WTC11 (cell line): ENCODE results near the gene SETD3. TPM values are rescaled to one million over a fixed set of nuclear protein-coding genes. Genes with fewer than 3 reads are reported as not detected.
A peak's percentile ranks its signal among the peaks of the same experiment; 100 is the strongest.

ENCODE experiments used
- ATAC-seq: fragments of 200-7000 bp; cut with Tn5 transposase; 2 replicates; pipeline ENCODE4 v1.10.0; 2021; ENCODE audit warnings: mild to moderate bottlenecking, moderate library complexity
- CTCF ChIA-PET: fragments of 300-600 bp; sonication (Branson Sonifier 250); formaldehyde crosslinking; loops from one replicate; lab custom pipeline; 2021; ENCODE audit warnings: antibody characterized with exemption; lab: Charles Lee
- POLR2A ChIA-PET: fragments of 350-600 bp; sonication (Branson Sonifier 250); formaldehyde crosslinking; loops from one replicate; lab custom pipeline; 2021; ENCODE audit warnings: antibody characterized with exemption; lab: Charles Lee
- DNase-seq: peaks from one replicate; pipeline ENCODE4 v3.0.0; 2021; ENCODE audit warnings: low spot score
- H3K27ac Mint-ChIP-seq: 2 replicates; pipeline ENCODE4 v1.8.0; 2021; ENCODE audit warnings: mixed read lengths
- H3K27me3 Mint-ChIP-seq: 2 replicates; pipeline ENCODE4 v1.8.0; 2021; ENCODE audit warnings: low read depth, mild to moderate bottlenecking, moderate library complexity, mixed read lengths
- H3K36me3 Mint-ChIP-seq: 2 replicates; pipeline ENCODE4 v1.8.0; 2021; ENCODE audit warnings: mixed read lengths
- H3K4me1 Mint-ChIP-seq: 2 replicates; pipeline ENCODE4 v1.8.0; 2022; ENCODE audit warnings: mixed read lengths
- H3K4me3 Mint-ChIP-seq: 2 replicates; pipeline ENCODE4 v1.8.0; 2021; ENCODE audit warnings: mild to moderate bottlenecking, moderate library complexity, mixed read lengths
- H3K9me3 Mint-ChIP-seq: 2 replicates; pipeline ENCODE4 v1.8.0; 2021; ENCODE audit warnings: mixed read lengths
- AR ChIP-seq: fragments of 250-450 bp; sonication (Bioruptor Pico); IDR thresholded peaks from 2 replicates; pipeline ENCODE4 v1.9.0; 2021; ENCODE audit warnings: mild to moderate bottlenecking
- ARID4B ChIP-seq: sonication (generic); formaldehyde crosslinking; IDR thresholded peaks from 2 replicates; pipeline ENCODE4 v1.8.0; 2023; ENCODE audit warnings: missing genetic modification reagents, mild to moderate bottlenecking, borderline replicate concordance
- FOXK1 ChIP-seq: sonication (generic); formaldehyde crosslinking; IDR thresholded peaks from 2 replicates; pipeline ENCODE4 v1.8.0; 2022; ENCODE audit warnings: mild to moderate bottlenecking, moderate library complexity, missing genetic modification reagents
- FOXP1 ChIP-seq: sonication (generic); formaldehyde crosslinking; IDR thresholded peaks from 2 replicates; pipeline ENCODE4 v1.8.0; 2022; ENCODE audit warnings: missing genetic modification reagents, mild to moderate bottlenecking, moderate library complexity, borderline replicate concordance
- IRF1 ChIP-seq: sonication (generic); formaldehyde crosslinking; IDR thresholded peaks from 2 replicates; pipeline ENCODE4 v1.8.0; 2023; ENCODE audit warnings: missing genetic modification reagents
- NFATC4 ChIP-seq: fragments of 250-450 bp; sonication (Bioruptor Pico); IDR thresholded peaks from 2 replicates; pipeline ENCODE4 v1.9.0; 2021; ENCODE audit warnings: mild to moderate bottlenecking
- NR1H2 ChIP-seq: sonication (generic); formaldehyde crosslinking; IDR thresholded peaks from 2 replicates; pipeline ENCODE4 v1.9.0; 2021; ENCODE audit warnings: mild to moderate bottlenecking, moderate library complexity, missing genetic modification reagents
- PRDM15 ChIP-seq: sonication (generic); formaldehyde crosslinking; IDR thresholded peaks from 2 replicates; pipeline ENCODE4 v1.8.0; 2022; ENCODE audit warnings: missing genetic modification reagents
- RELA ChIP-seq: sonication (generic); formaldehyde crosslinking; IDR thresholded peaks from 2 replicates; pipeline ENCODE4 v1.8.1; 2022; ENCODE audit warnings: missing genetic modification reagents, mild to moderate bottlenecking, borderline replicate concordance
- SOX15 ChIP-seq: fragments of 250-450 bp; sonication (Bioruptor Pico); IDR thresholded peaks from 2 replicates; pipeline ENCODE4 v1.9.0; 2021; ENCODE audit warnings: mild to moderate bottlenecking
- SP1 ChIP-seq: sonication (generic); formaldehyde crosslinking; conservative IDR thresholded peaks from 2 replicates; pipeline ENCODE4 v1.8.1; 2022; ENCODE audit warnings: missing genetic modification reagents
- TCF7 ChIP-seq: sonication (generic); formaldehyde crosslinking; IDR thresholded peaks from 2 replicates; pipeline ENCODE4 v1.8.0; 2022; ENCODE audit warnings: mild to moderate bottlenecking, low read depth, missing genetic modification reagents, moderate library complexity
- ZNF396 ChIP-seq: fragments of 250-450 bp; sonication (Bioruptor Pico); IDR thresholded peaks from 2 replicates; pipeline ENCODE4 v1.8.0; 2021; ENCODE audit warnings: mild to moderate bottlenecking, moderate library complexity, borderline replicate concordance
- ZNF416 ChIP-seq: fragments of 250-450 bp; sonication (Bioruptor Pico); IDR thresholded peaks from 2 replicates; pipeline ENCODE4 v1.9.0; 2021; ENCODE audit warnings: mild to moderate bottlenecking, inconsistent platforms
- ZSCAN18 ChIP-seq: fragments of 250-450 bp; sonication (Bioruptor Pico); IDR thresholded peaks from 2 replicates; pipeline ENCODE4 v2.1.2; 2022; ENCODE audit warnings: mild to moderate bottlenecking, moderate library complexity
- total RNA-seq: library from RNA; stranded (reverse); gene quantifications from 3 replicates; pipeline ENCODE4 v1.2.3, GENCODE V29; 2021
- TF ChIP-seq, protein P1 (sequence below): sonication (generic); formaldehyde crosslinking; IDR thresholded peaks from 2 replicates; pipeline ENCODE4 v1.8.1; 2022; ENCODE audit warnings: missing genetic modification reagents, borderline replicate concordance
- TF ChIP-seq, protein P2 (sequence below): sonication (generic); formaldehyde crosslinking; IDR thresholded peaks from 2 replicates; pipeline ENCODE4 v1.8.1; 2023; ENCODE audit warnings: mild to moderate bottlenecking, missing genetic modification reagents, borderline replicate concordance

The SETD3 gene
- total RNA-seq, 1 experiment from 2014 or later = 53.1 TPM

DNA sequence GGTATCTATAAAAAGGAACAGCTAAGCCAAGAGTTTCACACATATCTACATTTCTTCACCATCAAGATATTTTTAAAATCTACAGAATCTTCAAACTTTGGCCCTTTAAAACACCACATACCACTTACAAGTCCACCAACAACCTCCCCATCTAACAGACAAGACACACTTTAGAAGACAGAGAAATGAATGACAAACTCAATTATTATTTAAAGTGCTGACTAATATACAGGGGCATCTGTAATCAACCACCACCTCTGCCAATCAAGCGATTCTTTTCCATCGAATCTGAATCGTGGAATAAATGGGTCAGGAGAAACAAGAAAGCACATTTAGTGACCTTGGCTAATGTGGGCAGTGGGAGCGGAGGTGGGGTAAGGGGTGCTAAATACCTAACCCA is 7.7 kb downstream of the SETD3 start:
- CTCF ChIA-PET = interaction anchor here (1.1 to 1.2 kb wide), 2 partner anchors 11 to 33 kb away, joined by 3 to 4 read pairs; no protein-coding TSS in a partner anchor
- Mint-ChIP-seq H3K9me3 (no peaks in the 10 kb centered on the region), H3K27me3 (no peaks in the 10 kb centered on the region), H3K27ac (0 out of 2 replicates have a peak overlapping the region, but pooled peaks have one; percentile 46), H3K4me3 (no peak overlapping the region), H3K4me1 (peaks cover 39% of the 10 kb centered on the region), H3K36me3 (no peaks in the 10 kb centered on the region)
- no peak for DNase-seq
- POLR2A ChIA-PET = no interaction called here
- TF ChIP-seq, protein P1, sequence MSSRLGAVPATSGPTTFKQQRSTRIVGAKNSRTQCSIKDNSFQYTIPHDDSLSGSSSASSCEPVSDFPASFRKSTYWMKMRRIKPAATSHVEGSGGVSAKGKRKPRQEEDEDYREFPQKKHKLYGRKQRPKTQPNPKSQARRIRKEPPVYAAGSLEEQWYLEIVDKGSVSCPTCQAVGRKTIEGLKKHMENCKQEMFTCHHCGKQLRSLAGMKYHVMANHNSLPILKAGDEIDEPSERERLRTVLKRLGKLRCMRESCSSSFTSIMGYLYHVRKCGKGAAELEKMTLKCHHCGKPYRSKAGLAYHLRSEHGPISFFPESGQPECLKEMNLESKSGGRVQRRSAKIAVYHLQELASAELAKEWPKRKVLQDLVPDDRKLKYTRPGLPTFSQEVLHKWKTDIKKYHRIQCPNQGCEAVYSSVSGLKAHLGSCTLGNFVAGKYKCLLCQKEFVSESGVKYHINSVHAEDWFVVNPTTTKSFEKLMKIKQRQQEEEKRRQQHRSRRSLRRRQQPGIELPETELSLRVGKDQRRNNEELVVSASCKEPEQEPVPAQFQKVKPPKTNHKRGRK (CRISPR knock-in tag) = no peak
- TF ChIP-seq TCF7 (CRISPR knock-in tag) = no peak
- no peak for TF ChIP-seq NR1H2 (CRISPR knock-in tag)
- no peak for TF ChIP-seq NFATC4 (CRISPR knock-in tag)
- TF ChIP-seq SP1 (CRISPR knock-in tag) = no peak
- TF ChIP-seq PRDM15 = no peak
- no peak for TF ChIP-seq ARID4B (CRISPR knock-in tag)
- TF ChIP-seq FOXK1 (CRISPR knock-in tag) = no peak
- TF ChIP-seq IRF1 = no peak
- TF ChIP-seq RELA = no peak
- TF ChIP-seq, protein P2, sequence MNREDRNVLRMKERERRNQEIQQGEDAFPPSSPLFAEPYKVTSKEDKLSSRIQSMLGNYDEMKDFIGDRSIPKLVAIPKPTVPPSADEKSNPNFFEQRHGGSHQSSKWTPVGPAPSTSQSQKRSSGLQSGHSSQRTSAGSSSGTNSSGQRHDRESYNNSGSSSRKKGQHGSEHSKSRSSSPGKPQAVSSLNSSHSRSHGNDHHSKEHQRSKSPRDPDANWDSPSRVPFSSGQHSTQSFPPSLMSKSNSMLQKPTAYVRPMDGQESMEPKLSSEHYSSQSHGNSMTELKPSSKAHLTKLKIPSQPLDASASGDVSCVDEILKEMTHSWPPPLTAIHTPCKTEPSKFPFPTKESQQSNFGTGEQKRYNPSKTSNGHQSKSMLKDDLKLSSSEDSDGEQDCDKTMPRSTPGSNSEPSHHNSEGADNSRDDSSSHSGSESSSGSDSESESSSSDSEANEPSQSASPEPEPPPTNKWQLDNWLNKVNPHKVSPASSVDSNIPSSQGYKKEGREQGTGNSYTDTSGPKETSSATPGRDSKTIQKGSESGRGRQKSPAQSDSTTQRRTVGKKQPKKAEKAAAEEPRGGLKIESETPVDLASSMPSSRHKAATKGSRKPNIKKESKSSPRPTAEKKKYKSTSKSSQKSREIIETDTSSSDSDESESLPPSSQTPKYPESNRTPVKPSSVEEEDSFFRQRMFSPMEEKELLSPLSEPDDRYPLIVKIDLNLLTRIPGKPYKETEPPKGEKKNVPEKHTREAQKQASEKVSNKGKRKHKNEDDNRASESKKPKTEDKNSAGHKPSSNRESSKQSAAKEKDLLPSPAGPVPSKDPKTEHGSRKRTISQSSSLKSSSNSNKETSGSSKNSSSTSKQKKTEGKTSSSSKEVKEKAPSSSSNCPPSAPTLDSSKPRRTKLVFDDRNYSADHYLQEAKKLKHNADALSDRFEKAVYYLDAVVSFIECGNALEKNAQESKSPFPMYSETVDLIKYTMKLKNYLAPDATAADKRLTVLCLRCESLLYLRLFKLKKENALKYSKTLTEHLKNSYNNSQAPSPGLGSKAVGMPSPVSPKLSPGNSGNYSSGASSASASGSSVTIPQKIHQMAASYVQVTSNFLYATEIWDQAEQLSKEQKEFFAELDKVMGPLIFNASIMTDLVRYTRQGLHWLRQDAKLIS (CRISPR knock-in tag) = no peak
- no peak for TF ChIP-seq ZNF416
- TF ChIP-seq AR (CRISPR knock-in tag) = no peak
- TF ChIP-seq SOX15 = no peak
- no peak for TF ChIP-seq FOXP1 (CRISPR knock-in tag)
- TF ChIP-seq ZSCAN18 (CRISPR knock-in tag) = no peak
- TF ChIP-seq ZNF396 (CRISPR knock-in tag) = no peak
- no peak for ATAC-seq
